ENCODE data around the gene ENTPD8.

DNA sequence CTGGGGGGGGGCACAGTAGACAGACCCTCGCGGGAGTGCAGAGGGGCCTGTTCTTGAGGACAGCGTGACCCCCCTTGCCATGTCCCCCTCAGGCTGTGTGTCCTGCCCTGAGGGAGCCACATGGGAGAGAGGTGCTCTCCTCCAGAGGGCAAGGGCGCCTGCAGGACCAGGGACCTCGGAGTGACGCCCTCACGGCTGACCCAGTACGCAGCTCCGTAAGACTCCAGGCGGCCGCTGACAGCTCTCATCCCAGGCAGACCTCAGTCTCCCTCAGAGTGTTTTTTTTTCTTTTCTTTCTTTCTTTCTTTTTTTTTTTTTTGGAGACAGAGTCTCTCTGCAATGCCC lies 45.5 kb downstream of the ENTPD8 start:
- TF ChIP-seq SNAPC2 (CRISPR knock-in tag; IDR thresholded peaks at IDR 0.05), result no peak
- no peak for TF ChIP-seq NCOA5 (CRISPR knock-in tag; IDR thresholded peaks at IDR 0.05)
- TF ChIP-seq, protein P1, sequence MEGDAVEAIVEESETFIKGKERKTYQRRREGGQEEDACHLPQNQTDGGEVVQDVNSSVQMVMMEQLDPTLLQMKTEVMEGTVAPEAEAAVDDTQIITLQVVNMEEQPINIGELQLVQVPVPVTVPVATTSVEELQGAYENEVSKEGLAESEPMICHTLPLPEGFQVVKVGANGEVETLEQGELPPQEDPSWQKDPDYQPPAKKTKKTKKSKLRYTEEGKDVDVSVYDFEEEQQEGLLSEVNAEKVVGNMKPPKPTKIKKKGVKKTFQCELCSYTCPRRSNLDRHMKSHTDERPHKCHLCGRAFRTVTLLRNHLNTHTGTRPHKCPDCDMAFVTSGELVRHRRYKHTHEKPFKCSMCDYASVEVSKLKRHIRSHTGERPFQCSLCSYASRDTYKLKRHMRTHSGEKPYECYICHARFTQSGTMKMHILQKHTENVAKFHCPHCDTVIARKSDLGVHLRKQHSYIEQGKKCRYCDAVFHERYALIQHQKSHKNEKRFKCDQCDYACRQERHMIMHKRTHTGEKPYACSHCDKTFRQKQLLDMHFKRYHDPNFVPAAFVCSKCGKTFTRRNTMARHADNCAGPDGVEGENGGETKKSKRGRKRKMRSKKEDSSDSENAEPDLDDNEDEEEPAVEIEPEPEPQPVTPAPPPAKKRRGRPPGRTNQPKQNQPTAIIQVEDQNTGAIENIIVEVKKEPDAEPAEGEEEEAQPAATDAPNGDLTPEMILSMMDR (CRISPR knock-in tag; IDR thresholded peaks at IDR 0.05), result no peak
- TF ChIP-seq TAF1 (CRISPR knock-in tag; IDR thresholded peaks at IDR 0.05), result no peak
- TF ChIP-seq CHCHD3 (CRISPR knock-in tag; IDR thresholded peaks at IDR 0.05), result no peak
- TF ChIP-seq, protein P2, sequence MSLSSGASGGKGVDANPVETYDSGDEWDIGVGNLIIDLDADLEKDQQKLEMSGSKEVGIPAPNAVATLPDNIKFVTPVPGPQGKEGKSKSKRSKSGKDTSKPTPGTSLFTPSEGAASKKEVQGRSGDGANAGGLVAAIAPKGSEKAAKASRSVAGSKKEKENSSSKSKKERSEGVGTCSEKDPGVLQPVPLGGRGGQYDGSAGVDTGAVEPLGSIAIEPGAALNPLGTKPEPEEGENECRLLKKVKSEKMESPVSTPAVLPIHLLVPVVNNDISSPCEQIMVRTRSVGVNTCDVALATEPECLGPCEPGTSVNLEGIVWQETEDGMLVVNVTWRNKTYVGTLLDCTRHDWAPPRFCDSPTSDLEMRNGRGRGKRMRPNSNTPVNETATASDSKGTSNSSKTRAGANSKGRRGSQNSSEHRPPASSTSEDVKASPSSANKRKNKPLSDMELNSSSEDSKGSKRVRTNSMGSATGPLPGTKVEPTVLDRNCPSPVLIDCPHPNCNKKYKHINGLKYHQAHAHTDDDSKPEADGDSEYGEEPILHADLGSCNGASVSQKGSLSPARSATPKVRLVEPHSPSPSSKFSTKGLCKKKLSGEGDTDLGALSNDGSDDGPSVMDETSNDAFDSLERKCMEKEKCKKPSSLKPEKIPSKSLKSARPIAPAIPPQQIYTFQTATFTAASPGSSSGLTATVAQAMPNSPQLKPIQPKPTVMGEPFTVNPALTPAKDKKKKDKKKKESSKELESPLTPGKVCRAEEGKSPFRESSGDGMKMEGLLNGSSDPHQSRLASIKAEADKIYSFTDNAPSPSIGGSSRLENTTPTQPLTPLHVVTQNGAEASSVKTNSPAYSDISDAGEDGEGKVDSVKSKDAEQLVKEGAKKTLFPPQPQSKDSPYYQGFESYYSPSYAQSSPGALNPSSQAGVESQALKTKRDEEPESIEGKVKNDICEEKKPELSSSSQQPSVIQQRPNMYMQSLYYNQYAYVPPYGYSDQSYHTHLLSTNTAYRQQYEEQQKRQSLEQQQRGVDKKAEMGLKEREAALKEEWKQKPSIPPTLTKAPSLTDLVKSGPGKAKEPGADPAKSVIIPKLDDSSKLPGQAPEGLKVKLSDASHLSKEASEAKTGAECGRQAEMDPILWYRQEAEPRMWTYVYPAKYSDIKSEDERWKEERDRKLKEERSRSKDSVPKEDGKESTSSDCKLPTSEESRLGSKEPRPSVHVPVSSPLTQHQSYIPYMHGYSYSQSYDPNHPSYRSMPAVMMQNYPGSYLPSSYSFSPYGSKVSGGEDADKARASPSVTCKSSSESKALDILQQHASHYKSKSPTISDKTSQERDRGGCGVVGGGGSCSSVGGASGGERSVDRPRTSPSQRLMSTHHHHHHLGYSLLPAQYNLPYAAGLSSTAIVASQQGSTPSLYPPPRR (CRISPR knock-in tag; IDR thresholded peaks at IDR 0.05; ENCODE audit: borderline replicate concordance), result no peak
- TF ChIP-seq KAT8 (CRISPR knock-in tag; IDR thresholded peaks at IDR 0.05), result no peak
